Stimulated activated CD4-positive, alpha-beta T cell treated with anti-CD3 and anti-CD28 coated beads, TNF-alpha, amount 100 ng/mL, for 24 hours (primary cell): ENCODE data around the gene PYDC1.
A peak's percentile ranks its signal among the peaks of the same experiment; 100 is the strongest.
"Not testable (repeated sequence)": the region's sequence is repeated elsewhere in the genome, so short reads cannot be mapped to it uniquely, and the experiment has no call there.

ENCODE experiments used
- DNase-seq, 3 experiments: peaks; one replicate each; pipeline ENCODE4 v3.0.0-alpha.2; 2020; ENCODE audit warnings: low read depth in 3 of 3

PYDC1 gene

GRCh38 chr16:31221357-31222160 is 4.6 kb upstream of the PYDC1 start:
- no peak for DNase-seq

- DNase-seq = no peak
Observed at GRCh38 chr16:31219154-31219741, 2.3 kb upstream of the PYDC1 start.

GRCh38 chr16:31217136-31217530 is 198 bp upstream of the PYDC1 start:
- no peak for DNase-seq

- DNase-seq = no peak
Observed at GRCh38 chr16:31215287-31216162, 1.4 kb downstream of the PYDC1 start.

- no peak for DNase-seq
Observed at GRCh38 chr16:31214708-31215286, 2.1 kb downstream of the PYDC1 start.

- DNase-seq = no peak
Observed at GRCh38 chr16:31213877-31214707, 2.8 kb downstream of the PYDC1 start, which contains the start of gene TRIM72. TSS of gene TRIM72 (plus strand) at chr16:31214119. CDS start at chr16:31214739, 620 bp downstream.

- no peak for DNase-seq
Observed at GRCh38 chr16:31213342-31213741, 3.6 kb downstream of the PYDC1 start.

GRCh38 chr16:31206776-31207175 is 10.2 kb downstream of the PYDC1 start:
- DNase-seq = no peak

- DNase-seq = no peak
Observed at GRCh38 chr16:31204871-31205666, 11.9 kb downstream of the PYDC1 start.

GRCh38 chr16:31202414-31203375 is 14.2 kb downstream of the PYDC1 start, which contains the start of gene PYCARD:
TSS of gene PYCARD (minus strand) at chr16:31202760. CDS start at chr16:31202690, 70 bp downstream.
- peak in 1 of 3 experiments; percentile 32 for DNase-seq

GRCh38 chr16:31201582-31202413 is 15.1 kb downstream of the PYDC1 start:
- DNase-seq = no peak

GRCh38 chr16:31200821-31201568 is 15.9 kb downstream of the PYDC1 start:
- DNase-seq = no peak

- not testable (repeated sequence) for DNase-seq
Observed at GRCh38 chr16:31200111-31200510, 16.8 kb downstream of the PYDC1 start.

- no peak for DNase-seq
Observed at GRCh38 chr16:31199430-31200041, 17.4 kb downstream of the PYDC1 start.

GRCh38 chr16:31198207-31198882 is 18.6 kb downstream of the PYDC1 start:
- DNase-seq = no peak
